ENCODE results near the gene CASP8.

DNA sequence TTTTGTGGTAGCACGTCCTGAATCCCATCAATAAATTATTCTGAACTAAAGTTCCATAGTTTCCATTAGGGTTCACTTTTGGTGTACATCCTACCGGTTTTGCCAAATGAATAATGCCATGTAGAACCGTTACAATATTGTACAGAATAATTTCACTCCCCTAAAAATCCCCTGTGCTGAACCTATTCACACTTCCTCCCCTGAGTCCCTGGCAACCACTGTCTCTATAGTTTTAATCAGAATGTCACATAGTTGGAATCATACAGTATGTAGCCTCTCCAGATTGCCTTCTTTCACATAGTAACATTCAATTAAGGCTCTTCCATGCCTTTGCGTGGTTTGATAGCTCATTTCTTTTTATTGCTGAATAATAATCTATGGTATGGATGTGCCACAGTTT is 9.6 kb upstream of the CASP8 start:
- TF ChIP-seq POLR2A (IDR thresholded peaks at IDR 0.05; ENCODE audit: low read depth, low read length) (no peak), POLR2AphosphoS5 (IDR thresholded peaks at IDR 0.05; ENCODE audit: low read depth, low read length) (no peak), TAF1 (IDR thresholded peaks at IDR 0.05; ENCODE audit: borderline replicate concordance, low read depth, low read length) (no peak)

Measured in GM12892 (cell line).